Measurements from ENCODE around the gene RGS6.

RGS6 gene

GRCh38 chr14:72172597-72172996, 240.4 kb downstream of the RGS6 start:
- no peak for DNase-seq

DNA sequence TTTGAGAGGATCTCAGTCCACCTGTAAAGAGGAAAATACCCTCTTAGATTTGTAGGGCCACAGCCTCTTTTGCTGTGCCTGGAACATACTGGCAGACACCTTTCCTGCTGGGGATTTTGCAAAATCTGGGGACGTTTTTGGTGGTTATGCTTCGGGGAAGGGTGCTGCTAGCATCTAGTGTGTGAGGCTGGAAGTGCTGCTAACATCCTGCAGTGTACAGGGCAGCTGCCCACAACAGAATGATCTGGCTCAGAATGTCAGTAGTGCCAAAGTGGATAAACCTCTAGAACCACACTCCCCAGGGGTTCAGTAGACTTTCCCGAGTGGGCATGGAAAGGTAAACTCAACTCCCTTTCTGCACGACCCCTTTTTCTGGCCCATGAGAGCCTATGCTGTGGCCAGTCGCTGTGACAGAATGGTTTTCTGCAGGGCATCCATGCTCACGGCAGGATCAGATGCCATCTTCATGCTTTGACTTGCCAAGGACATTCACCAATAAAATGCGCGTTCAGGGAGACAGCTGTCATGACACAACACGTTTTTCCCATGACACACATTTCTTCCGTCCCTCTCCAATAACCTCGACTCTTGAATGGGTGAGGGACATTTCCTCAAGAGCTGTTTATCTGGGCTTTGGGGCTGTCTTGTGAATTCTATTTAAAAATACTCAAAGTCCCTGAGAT, 240.9 kb downstream of the RGS6 start:
- no peak for DNase-seq

- DNase-seq = no peak
These were observed 245.0 kb downstream of the RGS6 start for GRCh38 chr14:72177251-72177650.

GRCh38 chr14:72178517-72178916, 246.3 kb downstream of the RGS6 start:
- DNase-seq = no peak

GRCh38 chr14:72182708-72183432, 250.6 kb downstream of the RGS6 start:
- no peak for DNase-seq

DNA sequence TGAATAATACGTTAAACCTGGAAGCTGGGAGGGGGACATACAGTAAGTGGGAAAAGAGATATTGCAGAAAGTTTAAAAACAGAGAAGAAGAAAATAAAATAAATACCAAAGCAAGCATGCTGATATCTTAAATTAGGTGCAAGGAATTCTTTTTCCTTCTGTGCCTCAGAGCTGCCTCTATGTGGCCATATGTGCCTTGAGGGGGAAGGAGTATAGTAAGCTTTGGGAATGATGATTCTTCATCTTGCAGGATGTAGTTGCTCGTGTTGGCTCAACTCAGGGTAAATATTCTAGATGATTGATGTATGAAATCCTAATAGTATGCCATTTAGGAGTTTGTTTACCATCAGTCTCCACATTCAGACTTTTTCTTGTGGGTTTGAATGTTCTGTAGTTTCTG, 251.4 kb downstream of the RGS6 start:
- DNase-seq = no peak

DNA sequence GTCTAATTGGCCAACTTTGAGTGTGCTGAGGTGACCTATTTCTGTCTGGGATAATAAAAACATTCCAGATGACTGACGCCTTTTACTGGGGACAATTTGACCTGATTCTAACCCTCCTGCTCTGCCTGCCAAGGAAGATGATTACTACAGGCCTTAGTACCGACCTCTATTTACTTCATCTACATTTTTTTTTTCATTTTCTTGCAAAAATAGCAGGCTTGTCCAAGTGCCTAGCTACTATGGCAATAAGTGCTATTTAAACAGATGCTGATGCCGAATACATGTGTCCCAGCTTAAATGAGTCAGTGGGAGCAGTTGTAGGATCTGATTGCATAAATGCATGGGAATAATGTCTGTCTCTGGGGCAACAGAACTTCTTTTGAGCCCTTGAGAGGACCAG, 254.3 kb downstream of the RGS6 start:
- no peak for DNase-seq

- no peak for DNase-seq
These were observed 264.2 kb downstream of the RGS6 start for GRCh38 chr14:72196237-72197015.

GRCh38 chr14:72201645-72202044, 269.4 kb downstream of the RGS6 start:
- DNase-seq = no peak

DNA sequence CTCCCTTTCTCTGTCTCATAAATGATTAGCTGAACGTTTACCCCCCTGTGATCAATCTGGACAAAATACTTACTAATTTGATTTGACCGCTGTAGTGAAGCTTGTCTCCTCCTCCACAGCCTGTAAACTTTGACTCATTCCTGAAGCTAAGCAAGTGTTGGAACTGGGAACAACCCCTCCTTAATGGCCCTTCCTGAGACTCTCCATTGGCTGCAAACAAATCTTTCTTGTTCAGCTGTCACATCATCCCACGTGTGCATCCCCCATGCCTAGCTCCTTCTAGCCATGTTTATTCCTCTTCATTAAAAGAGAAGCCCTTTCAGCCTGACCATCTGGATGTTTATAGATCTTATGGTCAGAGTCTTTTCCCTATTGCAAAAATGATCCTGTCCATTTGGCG, 281.2 kb downstream of the RGS6 start:
- no peak for DNase-seq

- DNase-seq = no peak
These were observed 282.9 kb downstream of the RGS6 start for GRCh38 chr14:72215080-72215479.

GRCh38 chr14:72217135-72217534, 284.9 kb downstream of the RGS6 start:
- no peak for DNase-seq

DNA sequence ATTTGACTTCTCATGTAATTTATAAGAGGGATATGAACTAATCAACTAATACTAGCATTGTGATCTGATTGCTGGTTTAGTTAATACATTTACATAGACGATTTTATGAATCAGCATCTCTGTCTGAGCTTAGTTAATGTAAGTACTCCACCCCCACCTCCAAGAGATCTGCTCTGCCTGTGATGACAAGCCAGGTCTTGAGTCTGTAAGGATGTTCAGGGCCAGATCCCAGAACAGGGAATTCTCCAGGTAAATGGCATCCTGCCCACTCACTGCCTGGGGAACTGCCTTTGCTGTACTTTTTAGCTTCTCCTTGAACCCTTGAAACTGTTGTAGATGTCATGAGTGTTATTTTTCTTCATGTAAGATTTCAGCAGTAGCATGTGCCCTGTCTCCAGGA, 289.8 kb downstream of the RGS6 start:
- DNase-seq = no peak

GRCh38 chr14:72236629-72237028, 304.4 kb downstream of the RGS6 start:
- DNase-seq = no peak

DNA sequence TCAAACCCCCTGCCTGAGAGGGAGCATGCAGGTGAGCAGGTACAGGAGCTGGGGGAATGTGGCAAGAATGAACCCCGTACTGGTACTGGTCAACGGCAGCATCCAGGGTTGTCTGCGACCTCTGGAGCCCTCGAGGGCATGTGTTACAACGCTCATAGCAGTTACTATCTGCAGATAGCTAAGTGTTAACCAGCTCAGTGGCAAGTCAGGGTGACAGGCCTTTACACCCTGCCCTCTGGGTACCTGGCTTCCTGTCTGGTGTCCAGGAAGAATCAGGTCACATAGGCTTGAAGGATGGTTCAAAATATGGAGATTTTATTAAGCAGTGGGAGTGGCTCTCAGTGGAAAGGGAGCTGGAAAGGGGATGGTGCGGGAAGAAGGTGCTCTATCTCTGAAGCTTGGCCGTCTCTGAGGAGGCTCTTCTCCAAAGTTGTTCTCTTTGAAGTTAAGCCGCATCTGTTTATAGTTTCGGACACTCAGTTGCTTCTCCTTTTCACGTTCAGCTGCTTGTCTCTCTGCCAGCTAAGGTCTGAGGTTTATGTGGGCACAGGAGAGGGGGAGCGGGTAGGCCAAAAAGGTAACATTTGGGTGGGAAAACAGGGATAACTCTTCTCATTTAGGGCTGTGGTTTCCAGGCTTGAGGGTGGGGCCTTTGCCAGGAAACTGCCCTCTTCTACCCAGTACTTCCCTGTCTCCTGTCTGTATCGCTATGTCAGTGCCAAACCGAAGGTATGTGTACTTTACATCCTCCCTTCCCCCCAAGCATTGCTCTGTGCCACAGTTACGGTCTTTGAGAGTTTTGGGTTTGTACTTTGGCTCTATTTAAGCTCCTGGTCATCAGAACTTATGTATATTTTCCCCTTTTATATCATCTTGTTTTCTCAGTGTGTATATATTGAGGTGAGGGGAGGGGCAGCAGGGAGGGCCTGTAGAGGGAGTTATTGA, 305.8 kb downstream of the RGS6 start:
- DNase-seq = no peak

DNA sequence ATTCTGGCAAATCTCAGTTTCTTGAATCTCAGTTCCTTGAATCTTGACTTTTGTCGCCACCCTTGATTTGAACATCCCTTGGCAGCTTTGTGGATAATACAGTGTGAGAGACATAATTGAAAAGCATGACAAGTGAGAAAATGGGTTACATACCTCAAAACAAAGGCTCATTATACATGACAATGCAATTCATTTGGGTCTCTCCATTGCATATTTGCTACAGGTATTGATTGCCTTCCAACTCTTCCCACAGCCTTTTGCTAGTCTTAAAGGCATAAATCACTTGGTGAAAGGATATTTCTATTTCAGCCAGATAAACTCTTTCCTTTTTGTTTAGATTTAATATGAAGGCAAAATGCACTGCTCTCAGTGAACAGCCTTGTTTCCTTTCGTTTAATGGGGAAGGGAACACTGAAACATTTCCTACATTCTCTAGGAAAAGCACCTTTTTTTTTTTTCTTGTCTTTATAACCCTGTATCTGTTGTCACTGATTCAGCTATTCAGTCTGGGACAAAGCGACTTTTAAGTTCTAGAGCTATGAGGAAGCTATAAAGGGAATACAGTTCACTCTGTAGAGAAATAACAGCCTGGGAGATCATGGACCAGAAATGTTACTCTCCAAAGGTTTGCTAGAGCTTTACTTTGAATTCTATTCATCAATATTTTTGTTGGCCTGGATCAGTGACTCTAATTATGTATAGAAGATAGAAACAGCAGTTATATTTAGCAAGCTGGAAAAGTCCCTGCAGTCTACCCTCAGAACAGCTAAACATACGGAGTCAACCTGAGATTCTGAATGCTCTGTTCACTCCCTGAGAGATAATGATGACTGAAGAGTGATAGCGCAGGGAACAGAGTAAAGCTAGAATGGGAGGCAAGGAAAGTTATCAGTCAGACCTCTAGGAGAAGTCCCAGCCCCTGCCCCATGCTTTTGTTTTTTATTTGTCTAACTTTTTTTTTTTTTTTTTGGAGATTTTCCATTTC, 311.4 kb downstream of the RGS6 start:
- DNase-seq = no peak

GRCh38 chr14:72247896-72248465, 315.8 kb downstream of the RGS6 start:
- DNase-seq = no peak

DNA sequence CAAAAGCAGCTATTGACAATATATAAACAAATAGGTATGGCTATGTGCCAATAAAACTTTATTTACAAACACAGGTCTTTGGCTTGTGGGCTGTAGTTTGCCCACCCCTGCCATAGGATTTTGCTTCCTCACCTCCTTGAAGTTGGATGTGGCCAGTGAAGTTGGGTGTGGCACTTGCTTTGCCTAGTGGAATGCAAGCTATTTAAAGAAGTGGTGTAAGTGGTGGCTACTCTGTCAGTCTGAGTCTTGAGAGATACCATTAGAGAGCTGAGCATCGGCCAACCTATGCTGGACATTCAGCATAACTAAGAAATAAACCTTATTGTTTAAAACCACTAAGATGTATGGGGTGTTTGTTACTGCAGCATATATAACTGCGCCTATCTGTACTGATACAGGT, 321.3 kb downstream of the RGS6 start:
- DNase-seq = no peak

GRCh38 chr14:72254202-72254936, 322.1 kb downstream of the RGS6 start:
- no peak for DNase-seq

DNA sequence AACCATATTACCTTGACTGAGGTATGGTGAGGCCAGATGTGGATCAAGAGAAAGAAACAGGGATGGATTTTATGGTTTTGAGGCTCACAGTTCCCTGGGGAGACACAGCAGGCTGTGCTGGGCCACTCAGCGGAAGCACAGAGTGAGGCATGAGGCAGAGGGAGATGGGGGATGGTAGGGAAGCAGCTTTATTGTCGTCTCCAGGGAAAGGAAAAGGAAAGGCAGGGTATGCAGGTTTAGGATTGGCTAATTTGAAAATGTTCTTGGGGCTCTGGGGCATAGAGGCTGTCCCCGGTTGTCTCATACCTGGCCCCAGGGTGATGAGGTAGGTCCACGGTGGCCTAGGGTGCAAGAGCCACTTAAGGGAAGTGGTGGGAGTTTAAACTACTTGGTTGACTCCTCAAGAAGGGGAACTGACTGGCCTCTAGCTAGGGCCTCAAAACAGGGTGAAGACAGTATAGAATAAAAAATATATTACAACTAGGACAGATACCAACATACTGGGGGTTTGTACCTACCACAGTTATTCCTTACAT, 322.8 kb downstream of the RGS6 start:
- DNase-seq = no peak
